ENCODE measurements around the gene CCND2.

Gene CCND2

DNA sequence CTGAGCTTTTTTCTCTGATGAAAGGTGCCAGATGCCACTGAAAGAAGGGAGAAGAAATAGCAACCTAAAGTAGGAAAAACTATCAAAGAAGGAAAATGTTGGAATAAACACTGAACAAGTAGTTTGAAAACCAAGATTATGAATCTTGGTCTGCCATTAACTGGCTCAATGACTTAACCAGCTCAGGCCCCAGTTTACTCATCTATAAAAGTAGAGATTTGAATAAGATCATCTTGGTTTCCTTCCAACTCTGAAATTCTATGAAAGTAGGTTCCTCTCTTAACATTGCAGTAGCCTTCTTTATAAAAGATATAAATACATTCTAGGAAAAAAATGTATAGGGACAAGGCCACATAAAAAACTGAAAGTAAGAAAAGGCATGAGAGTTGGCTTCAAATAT lies 16.1 kb upstream of the CCND2 start:
- DNase-seq = no peak

DNA sequence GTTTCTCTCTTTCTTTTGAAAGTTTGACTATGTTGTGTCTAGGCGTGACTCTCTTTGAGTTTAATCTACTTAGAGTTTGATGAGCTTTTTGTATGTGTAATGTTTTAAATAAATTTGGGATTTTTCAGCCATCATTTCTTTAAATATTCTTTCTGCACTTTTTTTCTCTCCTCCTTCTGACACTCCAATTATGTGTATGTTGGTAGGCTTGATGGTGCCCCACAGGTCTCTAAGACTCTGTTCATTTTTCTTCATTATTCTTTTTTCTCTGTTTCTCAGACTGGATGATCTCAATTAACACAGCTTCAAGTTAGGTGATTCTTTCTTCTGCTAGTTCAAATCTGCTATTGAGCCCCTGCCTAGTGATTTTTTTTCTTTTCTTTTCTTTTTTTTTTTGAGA lies 14.5 kb upstream of the CCND2 start:
- DNase-seq = no peak

DNA sequence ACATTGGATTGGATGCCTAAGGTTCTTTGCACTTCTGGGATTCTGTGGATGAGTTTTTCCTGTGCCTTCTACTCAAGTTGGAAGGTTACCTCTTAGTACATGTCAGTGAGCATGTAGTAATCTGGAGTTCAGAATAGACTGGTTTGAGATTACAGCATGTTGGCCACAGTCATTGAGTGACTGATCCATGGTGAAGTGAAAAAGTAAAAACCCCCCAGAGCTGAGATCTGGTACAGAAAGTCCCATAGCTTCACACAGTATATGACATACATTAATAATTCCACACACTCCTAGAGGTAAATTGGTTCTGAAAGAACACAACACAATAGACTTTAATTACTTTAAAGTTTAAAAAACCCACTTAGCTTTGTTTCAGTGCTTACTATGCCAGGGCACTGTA lies 11.9 kb upstream of the CCND2 start:
- no peak for DNase-seq

DNA sequence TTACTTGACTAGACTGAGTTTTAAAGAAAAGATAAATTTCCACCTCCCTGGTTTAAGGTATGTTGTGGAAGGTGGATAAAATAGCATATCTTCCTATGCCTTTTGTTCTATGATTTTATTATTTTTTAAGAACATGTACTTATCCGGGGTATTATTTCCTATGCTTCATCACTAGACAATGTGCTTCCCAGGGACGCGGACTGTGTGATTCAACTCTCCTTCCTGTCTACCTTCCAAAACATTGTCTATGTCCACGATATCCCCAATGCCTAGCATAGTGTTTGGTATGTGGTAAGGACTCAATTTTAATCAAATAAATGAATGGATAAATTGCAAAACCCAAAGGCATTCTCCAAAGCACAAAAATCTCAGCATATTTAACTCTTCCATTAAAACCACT lies 8.3 kb upstream of the CCND2 start:
- no peak for DNase-seq

DNA sequence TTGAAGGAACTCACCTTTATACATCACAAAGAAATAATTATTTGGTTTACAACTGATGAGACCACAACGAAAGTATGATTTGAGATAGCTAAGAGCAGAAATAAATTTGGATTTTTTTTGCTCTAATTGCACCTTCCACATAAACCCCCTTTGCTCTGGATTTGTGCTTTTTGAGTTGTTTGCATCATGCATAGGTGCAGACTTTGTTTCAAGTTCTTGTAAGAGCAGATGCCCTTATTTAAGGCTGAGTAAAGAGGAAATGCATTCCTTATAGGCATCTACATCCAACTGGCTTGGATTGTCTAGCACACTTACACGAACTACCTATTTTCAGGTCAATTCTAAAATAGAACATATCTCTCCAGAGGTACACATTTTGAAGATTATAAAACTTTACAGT lies 6.6 kb upstream of the CCND2 start:
- no peak for DNase-seq

DNA sequence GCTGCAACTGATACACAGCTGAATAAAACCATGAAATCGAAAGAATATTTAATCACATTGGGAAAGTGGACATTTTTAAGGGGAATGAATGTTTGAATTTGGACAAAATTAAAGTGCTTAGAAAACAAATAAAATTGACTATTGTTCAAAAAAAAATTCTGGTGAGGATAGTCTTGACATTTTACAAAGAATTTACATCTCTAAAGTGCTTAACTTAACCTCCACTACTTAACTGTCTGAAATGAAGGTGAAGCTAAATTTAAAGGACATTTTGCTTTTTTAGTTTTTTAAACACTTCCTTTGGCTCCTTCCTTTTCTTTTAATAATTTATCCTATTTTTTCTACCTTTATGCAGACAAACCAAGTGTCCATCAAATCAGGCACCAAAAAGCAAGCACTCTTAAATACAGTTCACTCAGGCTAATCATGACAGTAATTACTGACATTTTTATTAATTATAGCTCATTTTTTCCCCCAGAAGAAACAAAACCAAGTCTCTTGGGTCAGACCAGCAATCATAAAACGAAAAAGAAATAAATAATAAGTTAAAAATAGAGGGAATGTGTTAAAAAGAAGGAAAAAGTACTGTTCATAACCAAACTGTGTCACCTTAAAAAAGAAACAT lies 5.7 kb upstream of the CCND2 start:
- DNase-seq = no peak

DNA sequence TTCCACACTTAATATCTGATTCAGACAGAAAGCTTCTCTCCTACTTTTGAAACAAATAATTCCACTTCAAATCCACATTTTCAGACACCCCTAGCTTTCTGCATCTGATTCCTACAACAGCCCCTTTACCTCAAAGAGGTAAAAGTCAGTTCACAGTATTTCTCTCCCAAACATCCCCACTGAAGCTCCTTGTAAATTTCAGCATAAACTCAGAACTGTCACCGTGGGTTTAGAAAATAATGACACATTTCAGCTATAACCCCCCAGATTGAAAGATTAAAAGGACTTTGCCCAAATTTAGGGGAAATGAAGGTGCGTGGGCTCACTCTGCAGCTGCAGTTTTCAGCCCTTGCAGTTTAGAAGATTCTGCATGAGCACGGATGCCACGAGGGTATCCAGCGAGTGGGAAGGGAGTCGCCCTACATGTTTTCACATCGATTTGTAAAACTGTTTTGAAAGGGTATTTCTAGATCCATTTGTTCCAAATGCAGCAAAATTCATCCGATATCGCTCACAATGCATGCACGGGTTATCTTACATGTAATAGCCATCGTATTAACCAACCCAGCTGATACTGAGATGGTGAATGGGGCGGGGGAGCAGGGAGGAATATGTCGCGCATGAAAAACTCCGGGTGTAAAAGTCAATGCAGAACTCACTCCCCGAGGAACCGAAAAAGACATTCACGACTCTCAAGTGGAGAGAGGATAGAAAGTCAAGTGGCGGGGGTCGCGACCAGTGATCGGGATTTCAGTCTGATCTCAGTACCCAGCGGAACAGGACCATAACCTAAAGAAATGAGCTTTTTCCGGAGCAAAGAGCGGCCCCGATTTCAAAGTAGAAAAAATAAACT lies 5.0 kb upstream of the CCND2 start:
- DNase-seq = peak; percentile 45

DNA sequence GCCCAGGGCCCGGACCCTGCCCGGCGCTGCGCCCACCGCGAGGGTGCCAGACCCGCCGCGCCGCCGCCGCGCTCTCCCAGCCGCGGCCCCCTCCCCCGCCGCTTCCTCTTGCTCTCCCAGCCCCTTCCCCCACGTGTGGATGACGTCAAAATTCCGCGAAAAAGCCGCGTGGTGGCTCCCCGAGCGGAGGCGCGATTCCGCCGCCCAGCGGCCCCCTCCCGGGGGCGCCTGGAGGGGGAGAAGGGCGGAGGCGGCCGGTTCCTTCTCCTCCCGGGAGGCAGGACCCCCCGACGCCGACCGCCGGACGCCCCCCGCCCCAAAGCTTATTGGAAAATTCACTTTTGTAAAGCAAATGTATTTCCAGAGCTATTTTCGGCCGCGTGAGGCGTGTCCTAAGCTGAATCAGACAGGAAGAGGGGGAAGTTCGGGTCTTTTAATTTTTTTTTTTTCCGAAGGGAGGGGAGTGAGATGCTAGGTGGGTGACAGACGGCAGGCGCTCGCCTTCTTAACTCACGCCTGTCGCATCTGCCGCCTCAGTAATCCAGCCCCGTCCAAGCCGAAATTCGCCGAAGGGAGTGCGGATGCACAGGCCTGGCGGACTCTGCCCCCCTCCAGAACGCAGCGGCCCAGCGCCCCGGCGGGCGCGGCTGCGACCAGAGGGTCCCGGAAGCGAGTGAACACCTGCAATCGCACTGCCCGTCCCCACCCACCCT lies 4.1 kb upstream of the CCND2 start:
- DNase-seq = peak; percentile 96

DNA sequence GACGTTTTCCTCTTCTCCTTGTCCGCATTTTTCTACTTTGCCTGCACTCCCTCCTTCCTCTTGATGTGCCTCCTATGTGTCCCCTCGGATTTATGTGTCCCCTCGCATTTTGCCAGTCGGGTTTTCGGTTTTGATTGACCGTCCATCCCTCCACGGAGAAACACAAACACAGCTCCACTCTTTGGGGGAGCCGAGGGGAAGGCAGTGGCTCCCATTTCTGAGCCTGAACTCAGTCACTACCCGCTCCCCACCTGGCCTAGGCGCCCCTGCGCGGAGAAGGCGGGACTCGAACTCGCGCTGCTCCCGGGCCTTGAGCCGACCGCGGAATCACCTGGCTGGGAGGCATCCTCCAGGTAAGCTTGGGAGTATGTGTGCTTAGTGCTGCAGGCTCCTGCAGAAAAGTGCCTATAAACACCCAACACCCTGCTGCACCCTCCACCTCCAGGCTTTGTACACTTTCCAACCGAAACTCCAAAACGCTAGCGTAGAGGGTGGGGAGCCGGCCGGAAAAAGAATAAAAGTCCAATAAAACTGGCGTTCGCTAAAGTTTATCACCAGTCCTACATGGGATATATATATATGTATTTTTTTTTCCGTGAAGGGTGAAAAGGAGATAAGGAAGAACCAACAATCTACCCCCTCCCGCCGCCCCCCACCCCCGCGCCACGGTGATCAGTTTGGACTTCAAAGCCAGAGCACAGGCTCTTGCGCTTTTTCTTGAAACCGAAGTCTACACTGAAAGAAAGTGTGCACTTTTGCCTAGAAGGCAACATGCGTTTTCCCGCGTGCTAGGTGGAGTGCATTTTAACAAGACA lies 3.3 kb upstream of the CCND2 start:
- peak; percentile 64 for DNase-seq

DNA sequence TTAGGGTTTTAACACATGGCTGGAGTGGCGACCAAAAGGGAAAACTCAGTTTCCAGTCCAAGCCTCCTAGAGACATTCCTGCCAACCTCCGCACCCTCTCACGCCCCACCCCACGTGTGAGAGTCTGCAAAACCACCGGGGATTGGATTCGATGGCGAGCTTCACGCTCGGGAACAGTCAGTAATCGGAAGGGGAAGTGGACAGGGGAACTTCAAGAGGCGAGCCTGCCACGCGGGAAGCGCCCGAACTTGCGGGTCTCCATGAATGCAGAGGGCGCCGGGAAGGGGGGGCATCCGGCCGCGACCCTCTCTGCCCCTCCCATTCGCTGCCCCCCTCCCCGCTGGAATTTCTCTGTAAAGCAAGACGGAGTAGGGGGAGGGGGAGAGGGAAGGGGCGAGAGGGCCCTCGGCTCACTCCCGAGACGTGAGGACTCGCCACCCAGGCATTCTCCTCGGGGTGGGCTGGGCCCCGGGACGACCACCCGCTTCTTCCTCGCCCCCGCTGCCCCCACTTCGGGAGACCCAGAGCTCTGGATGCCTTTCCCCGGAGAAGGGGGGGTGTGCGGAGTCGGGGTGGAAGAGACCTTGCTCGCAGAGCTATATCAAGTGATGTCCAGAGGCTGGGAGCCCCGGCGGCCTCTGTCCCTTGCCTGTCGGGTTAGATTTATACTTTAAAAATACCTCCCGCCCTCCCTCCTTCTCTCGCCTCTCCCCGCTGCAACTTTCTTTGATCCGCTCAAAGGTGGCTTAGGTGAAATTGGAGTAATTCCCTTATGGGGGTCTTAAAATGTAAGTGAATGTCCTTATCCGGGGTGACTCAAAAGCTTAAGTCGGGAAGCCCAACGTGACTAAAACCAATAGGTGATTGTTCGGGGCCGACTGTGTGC lies 2.5 kb upstream of the CCND2 start:
- DNase-seq = peak; percentile 78

DNA sequence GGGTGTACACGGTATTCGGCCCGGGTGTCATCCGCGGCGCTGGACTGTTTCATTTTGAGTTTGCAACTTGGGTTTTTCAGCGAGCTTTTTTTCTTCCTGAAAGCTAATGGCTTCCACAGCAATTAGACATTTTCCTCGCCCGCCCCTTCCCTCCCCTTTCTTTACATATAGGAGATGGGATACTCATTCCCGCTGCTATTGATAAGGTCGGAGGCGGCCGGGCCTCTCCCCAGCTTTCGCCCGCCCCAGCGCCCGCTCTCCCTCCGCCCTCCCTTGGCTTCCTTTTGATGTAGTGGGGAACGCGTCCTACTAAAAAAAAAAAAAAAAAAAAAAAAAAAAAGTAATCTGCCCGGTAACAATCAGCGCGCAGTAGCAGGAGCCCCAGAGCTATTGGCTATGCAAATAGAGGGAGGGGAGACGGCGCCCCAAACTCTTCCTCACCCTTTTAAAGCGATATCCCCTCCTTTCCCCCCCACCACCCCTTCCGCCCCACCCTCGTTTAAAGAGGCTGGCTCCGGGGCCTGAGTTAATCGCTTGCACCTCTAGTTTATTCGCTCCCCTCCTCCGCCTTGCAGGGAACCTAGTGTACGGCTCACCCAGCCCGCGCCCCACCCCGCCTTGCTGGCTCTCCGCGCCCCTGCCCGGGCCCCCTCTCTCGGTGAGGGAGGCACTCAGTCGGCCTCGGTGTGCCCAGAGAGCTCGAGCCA lies 1.7 kb upstream of the CCND2 start:
- DNase-seq = peak; percentile 96

DNA sequence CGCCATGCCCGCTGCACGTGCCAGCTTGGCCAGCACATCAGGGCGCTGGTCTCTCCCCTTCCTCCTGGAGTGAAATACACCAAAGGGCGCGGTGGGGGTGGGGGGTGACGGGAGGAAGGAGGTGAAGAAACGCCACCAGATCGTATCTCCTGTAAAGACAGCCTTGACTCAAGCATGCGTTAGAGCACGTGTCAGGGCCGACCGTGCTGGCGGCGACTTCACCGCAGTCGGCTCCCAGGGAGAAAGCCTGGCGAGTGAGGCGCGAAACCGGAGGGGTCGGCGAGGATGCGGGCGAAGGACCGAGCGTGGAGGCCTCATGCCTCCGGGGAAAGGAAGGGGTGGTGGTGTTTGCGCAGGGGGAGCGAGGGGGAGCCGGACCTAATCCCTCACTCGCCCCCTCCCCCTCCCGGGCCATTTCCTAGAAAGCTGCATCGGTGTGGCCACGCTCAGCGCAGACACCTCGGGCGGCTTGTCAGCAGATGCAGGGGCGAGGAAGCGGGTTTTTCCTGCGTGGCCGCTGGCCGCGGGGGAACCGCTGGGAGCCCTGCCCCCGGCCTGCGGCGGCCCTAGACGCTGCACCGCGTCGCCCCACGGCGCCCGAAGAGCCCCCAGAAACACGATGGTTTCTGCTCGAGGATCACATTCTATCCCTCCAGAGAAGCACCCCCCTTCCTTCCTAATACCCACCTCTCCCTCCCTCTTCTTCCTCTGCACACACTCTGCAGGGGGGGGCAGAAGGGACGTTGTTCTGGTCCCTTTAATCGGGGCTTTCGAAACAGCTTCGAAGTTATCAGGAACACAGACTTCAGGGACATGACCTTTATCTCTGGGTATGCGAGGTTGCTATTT lies 914 bp upstream of the CCND2 start:
- DNase-seq = peak; percentile 87

DNA sequence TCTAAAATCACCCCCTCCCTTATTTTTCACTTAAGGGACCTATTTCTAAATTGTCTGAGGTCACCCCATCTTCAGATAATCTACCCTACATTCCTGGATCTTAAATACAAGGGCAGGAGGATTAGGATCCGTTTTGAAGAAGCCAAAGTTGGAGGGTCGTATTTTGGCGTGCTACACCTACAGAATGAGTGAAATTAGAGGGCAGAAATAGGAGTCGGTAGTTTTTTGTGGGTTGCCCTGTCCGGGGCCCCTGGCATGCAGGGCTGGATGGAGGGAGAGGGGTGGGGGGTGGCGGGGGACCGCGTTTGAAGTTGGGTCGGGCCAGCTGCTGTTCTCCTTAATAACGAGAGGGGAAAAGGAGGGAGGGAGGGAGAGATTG lies 300 bp upstream of the CCND2 start:
- DNase-seq = no peak

DNA sequence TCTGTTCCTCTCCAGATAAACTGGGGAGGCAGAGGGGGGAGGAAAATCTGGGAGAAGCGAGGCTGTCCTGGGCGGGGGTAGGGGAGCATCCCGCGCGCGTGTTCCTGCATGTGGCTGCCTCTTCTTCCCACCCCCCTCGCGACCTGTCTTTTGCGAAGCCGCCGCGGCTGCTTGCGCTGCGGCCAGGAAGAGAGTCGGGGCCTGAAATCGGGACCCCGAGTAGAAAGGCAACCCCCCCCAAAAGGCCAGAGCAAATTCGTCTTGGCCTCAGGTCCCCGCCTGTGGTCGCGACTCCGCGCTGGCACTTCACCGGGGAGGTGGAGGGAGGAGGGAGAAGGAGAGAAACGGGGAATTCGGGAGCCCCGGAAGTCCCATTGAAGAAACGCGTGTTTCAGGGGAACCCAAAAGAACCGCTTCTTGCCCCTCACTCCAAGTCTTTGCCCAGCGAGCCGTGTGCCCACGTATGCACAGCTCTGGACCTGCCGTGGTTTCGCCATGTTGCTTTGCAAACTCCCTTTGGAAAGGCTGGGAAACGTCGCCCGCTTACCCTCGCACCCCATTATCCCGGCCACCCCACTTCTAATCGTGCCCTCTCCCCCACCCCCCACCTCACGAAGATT lies 944 bp downstream of the CCND2 start:
- peak; percentile 39 for DNase-seq

DNA sequence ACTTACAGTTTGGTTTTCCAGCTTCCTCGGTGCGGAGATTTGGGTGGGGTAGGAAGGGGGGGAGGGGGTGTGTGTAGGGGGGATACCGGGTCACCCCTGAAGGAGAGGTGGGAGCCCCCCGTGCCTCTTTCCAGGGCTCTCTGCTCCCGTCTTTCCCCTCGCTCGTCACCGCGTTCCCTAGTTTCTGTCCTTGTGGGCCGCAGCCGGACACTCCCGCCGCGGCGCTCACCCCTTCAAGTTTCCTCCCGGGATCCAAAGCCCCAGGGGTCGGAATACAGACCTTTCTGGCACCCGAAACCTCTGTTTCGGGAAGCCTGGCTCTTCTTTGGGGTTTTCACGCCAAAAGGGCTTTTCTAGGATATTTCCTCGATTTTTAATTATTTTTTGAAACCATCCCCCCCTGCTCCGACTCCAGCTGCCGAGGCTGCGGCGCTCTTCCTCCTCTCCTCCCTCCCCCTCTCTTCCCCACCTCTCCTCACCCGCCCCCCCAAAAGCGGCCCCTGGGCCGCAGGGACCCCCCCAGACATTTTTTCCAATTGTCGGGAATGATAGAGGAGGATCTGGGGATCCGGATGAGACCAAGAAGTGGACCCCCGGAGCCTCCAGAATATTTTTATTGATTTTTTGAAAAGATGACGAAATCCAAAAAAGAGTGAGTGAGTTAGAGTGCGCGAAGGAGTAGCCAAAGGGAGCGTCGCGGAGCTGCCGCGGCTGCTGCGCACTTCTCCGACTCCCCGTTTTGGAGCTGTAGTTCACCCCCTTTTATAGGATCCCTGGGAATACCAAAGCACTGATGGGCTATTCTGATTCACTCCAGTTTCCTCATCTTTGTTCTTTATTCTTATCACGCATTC lies 1.7 kb downstream of the CCND2 start:
- DNase-seq = peak; percentile 41

DNA sequence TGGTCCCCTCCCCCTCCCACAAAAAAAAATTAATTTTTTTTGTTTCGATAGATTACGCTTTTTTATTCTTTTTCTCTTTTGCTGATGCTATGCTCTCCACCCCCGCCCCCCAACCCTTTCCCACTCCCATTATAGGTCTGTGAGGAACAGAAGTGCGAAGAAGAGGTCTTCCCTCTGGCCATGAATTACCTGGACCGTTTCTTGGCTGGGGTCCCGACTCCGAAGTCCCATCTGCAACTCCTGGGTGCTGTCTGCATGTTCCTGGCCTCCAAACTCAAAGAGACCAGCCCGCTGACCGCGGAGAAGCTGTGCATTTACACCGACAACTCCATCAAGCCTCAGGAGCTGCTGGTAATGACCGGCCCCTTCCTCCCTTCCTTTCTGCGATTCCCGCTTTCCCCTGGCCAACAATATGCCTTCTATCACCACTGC lies 2.3 kb downstream of the CCND2 start:
- DNase-seq = peak; percentile 54

DNA sequence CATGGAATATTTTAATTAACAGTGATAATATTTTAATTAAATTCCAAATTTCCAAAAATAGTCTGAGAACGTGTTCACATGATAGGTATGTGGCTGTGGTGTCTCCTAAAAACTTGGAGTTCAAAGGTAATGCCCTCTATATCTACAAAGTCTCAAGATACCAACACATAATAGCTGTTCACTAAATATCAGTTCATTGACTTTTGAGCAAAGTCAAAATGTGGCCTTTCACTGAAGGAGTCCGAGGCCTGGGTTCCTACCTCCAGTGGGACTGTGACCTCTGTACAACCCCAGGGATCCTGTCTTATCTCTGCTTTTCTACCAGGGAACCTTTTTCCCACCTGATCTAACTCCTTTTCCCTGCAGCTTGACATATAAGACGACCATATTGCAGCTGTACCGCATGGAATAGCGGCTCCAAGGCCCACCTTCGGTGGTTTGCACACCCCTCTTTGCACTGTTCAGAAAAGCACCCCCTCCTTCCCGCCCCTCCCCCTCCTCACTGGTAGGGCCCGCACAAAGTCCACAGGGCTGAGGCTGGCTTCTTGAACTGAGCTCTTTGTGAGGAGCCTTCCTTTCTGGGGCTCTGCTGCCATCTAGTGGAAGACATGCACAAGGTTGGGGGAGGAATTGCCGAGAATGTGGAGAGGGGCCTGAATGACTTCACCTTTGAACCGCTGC lies 3.1 kb downstream of the CCND2 start:
- peak; percentile 95 for DNase-seq

DNA sequence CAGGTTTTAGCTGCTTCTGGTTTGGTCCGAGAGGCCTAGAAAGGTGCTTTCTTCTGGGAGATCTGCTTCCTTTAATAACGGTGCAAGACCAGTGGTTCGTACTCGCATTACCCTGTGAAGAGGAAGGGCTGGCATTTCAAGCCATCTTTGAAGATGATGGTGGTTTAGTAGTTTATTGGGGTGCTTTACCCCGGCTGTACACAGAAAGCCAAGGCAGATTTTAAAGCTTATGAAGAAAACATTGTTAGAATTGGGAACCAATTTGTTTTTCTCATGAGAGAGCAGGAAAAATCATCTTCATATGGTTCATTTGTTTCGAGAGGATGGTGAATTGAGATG lies 3.6 kb downstream of the CCND2 start:
- DNase-seq = no peak
